NCI-H524 (cell line): Measurements from ENCODE around the gene EML5.

Experiments used
- DNase-seq, 2 experiments: peaks; one replicate each; lab custom pipeline; 2025; lab: John Stamatoyannopoulos, UW

Gene EML5

GRCh38 chr14:88562532-88562830, 230.3 kb downstream of the EML5 start:
- DNase-seq, result no peak
